Head of caudate nucleus (tissue), 42 donors: ENCODE measurements around the gene ADAP2.
"Not testable (repeated sequence)": the region's sequence is repeated elsewhere in the genome, so short reads cannot be mapped to it uniquely, and the experiment has no call there.

Experiments
- DNase-seq, 42 donors: peaks; one replicate each; pipeline versions ENCODE4 v3.0.0 to v3.0.0-alpha.2; 2020 to 2021; ENCODE audit warnings: mixed read lengths in 7 of 42
- intact Hi-C: fragments of 100-400 bp; cut with DNase I; formaldehyde crosslinking; loops from one replicate; pipeline ENCODE4 v1.15.0; 2022

ADAP2 gene

GRCh38 chr17:30921544-30922196 lies at the start of gene ADAP2:
ADAP2 (plus strand) TSS chr17:30921945; CDS start chr17:30922015, 70 bp downstream.
- intact Hi-C loops = no loop called here
- peak in 35 of 42 donors; percentile 9 to 61 (median 26) for DNase-seq

- no peak for DNase-seq
- intact Hi-C loops = no loop called here
These were observed 35.6 kb upstream of the ADAP2 start for GRCh38 chr17:30886187-30886586.

GRCh38 chr17:30894236-30894635 lies 27.5 kb upstream of the ADAP2 start:
- no peak for DNase-seq
- intact Hi-C loops = no loop called here

- intact Hi-C loops = no loop called here
- DNase-seq = no peak
These were observed 24.4 kb upstream of the ADAP2 start for GRCh38 chr17:30897311-30897710.

- intact Hi-C loops = no loop called here
- peak in 9 of 42 donors; percentile 6 to 51 (median 17) for DNase-seq
These were observed 16.0 kb upstream of the ADAP2 start for GRCh38 chr17:30905742-30906100.

GRCh38 chr17:30906101-30906911 lies 15.4 kb upstream of the ADAP2 start, which contains the start of gene TEFM:
TEFM (minus strand) TSS chr17:30906238; CDS start chr17:30906198, 40 bp downstream.
- peak; percentile 87 to 97 (median 92) for DNase-seq
- intact Hi-C loops = no loop called here

- intact Hi-C loops = no loop called here
- DNase-seq = no peak
These were observed 12.9 kb upstream of the ADAP2 start for GRCh38 chr17:30908717-30909420.

- DNase-seq, intact Hi-C loops: not testable (repeated sequence)
These were observed 11.6 kb upstream of the ADAP2 start for GRCh38 chr17:30910151-30910550.

- DNase-seq = no peak
- intact Hi-C loops = no loop called here
These were observed 7.8 kb upstream of the ADAP2 start for GRCh38 chr17:30913955-30914354.

- DNase-seq = no peak
- intact Hi-C loops = no loop called here
These were observed 5.7 kb upstream of the ADAP2 start for GRCh38 chr17:30915833-30916611.

- intact Hi-C loops = no loop called here
- no peak for DNase-seq
These were observed 4.7 kb upstream of the ADAP2 start for GRCh38 chr17:30917050-30917449.

- intact Hi-C loops = no loop called here
These were observed 1.5 kb upstream of the ADAP2 start for GRCh38 chr17:30920282-30920681.

GRCh38 chr17:30920683-30921543 lies 832 bp upstream of the ADAP2 start:
- intact Hi-C loops = no loop called here
- DNase-seq = no peak

More at GRCh38 chr17:30920282-30920681, 1.5 kb upstream of the ADAP2 start:
- DNase-seq = no peak

GRCh38 chr17:30922235-30923030 lies 688 bp downstream of the ADAP2 start:
- intact Hi-C loops = no loop called here
- peak in 4 of 42 donors; percentile 14 to 44 (median 22) for DNase-seq

- no peak for DNase-seq
- intact Hi-C loops = no loop called here
These were observed 2.6 kb downstream of the ADAP2 start for GRCh38 chr17:30924341-30924740.

GRCh38 chr17:30926516-30926915 lies 4.8 kb downstream of the ADAP2 start:
- intact Hi-C loops = no loop called here
- no peak for DNase-seq

GRCh38 chr17:30927756-30928155 lies 6.0 kb downstream of the ADAP2 start:
- no peak for DNase-seq
- intact Hi-C loops = no loop called here
